Activated naive CD8-positive, alpha-beta T cell (primary cell): ENCODE results near the gene MRGPRF.

Experiments
- H3K27ac Mint-ChIP-seq: one replicate; pipeline ENCODE4 v1.8.0; 2021; ENCODE audit warnings: mixed read lengths
- H3K27me3 Mint-ChIP-seq: one replicate; pipeline ENCODE4 v1.8.0; 2021; ENCODE audit warnings: mixed read lengths
- H3K36me3 Mint-ChIP-seq: one replicate; pipeline ENCODE4 v1.8.0; 2021; ENCODE audit warnings: mixed read lengths
- H3K4me1 Mint-ChIP-seq: one replicate; pipeline ENCODE4 v1.8.0; 2021; ENCODE audit warnings: low read depth, mixed read lengths
- H3K4me3 Mint-ChIP-seq: one replicate; pipeline ENCODE4 v1.8.0; 2021; ENCODE audit warnings: mild to moderate bottlenecking, mixed read lengths
- H3K9me3 Mint-ChIP-seq: one replicate; pipeline ENCODE4 v1.8.0; 2021; ENCODE audit warnings: low read depth, mixed read lengths

MRGPRF gene

DNA sequence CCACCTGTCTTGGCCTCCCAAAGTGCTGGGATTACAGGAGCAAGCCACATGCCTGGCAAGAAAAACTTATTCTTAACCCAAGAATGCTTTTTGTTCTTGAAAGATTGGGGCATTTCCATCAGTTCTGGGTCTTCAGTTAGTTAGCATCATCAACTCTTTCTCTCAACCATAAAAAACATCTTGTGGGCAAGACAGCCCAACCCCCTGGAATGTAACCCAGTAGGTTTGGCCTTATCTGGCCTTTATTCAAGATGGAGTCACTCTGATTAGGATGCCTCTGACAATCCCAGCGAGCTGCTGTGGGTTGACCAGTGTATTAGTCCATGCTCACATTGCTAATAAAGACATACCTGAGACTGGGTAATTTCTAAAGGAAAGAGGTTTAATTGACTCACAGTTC lies 26.5 kb upstream of the MRGPRF start:
- no peaks in the 10 kb centered on the region for H3K9me3 Mint-ChIP-seq
- H3K4me3 Mint-ChIP-seq: no peak overlapping the region
- H3K27me3 Mint-ChIP-seq: peaks cover 2% of the 10 kb centered on the region
- peaks cover 11% of the 10 kb centered on the region for H3K4me1 Mint-ChIP-seq
- H3K27ac Mint-ChIP-seq: no peak overlapping the region
- H3K36me3 Mint-ChIP-seq: no peaks in the 10 kb centered on the region

DNA sequence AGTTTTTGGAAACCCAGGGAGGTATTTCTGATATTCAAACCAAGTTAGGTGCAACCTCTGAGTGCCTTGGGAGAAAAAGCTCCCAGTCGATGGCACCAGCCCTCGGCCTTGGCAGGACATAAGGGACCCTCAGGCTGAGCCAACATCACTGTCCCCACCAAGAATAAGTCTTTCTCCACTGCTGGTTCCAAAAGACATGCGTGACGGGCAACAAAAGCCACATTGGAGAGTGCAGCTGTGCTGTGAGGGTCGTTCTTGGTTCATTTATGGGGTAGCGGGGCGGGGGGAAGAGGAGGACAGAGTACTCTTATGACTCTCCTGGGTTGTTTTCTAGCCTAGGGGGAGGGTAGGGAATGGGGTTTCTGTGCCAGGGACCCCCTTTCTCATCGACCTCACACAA lies 24.5 kb upstream of the MRGPRF start:
- Mint-ChIP-seq H3K36me3 (no peaks in the 10 kb centered on the region), H3K4me3 (no peak overlapping the region), H3K27me3 (peaks cover 3% of the 10 kb centered on the region), H3K4me1 (peaks cover 11% of the 10 kb centered on the region), H3K27ac (no peak overlapping the region), H3K9me3 (no peaks in the 10 kb centered on the region)

DNA sequence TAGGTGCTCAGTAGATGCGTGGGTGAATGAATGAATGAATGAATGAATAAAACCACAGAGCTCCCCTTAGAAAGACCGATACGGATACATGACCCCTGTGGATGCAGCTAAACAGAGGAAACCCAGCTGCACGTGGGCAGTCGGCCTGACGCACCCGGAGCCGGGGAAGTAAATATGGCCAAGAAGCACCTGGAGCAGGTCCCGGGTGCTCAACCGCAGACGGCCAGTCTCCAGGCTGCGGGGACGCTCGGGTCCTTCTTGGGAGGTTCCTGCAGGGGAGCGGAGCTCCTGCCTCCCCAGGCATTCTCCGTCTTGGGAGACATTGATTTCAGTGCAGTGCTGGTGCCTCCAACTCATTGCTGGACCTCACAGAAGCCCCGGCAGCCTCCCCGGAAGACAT lies 24.0 kb upstream of the MRGPRF start:
- Mint-ChIP-seq H3K36me3 (no peaks in the 10 kb centered on the region), H3K27me3 (peaks cover 3% of the 10 kb centered on the region), H3K4me3 (no peak overlapping the region), H3K27ac (no peak overlapping the region), H3K4me1 (peaks cover 11% of the 10 kb centered on the region), H3K9me3 (no peaks in the 10 kb centered on the region)

DNA sequence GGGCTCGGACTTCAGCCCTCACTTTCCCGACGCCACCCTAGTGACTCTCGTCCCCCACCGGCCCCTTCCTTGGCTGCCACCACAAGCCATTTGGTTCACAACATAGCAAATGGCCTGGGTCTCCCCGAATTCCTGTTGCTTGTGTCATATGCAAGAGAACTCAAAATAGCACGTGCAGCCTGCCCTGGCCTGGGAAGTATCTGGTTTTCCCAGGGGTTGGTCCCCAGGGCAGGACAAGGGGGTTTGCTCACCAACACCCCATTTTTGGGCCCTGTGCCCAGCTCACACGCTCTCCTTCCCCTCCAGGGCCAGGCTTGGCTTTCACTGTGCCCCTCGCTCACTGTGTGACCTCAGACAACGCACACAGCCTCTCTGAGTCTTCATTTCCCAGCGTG lies 22.9 kb upstream of the MRGPRF start:
- peaks cover 8% of the 10 kb centered on the region for H3K4me1 Mint-ChIP-seq
- H3K36me3 Mint-ChIP-seq: no peaks in the 10 kb centered on the region
- H3K9me3 Mint-ChIP-seq: no peaks in the 10 kb centered on the region
- H3K4me3 Mint-ChIP-seq: no peak overlapping the region
- peaks cover 3% of the 10 kb centered on the region for H3K27me3 Mint-ChIP-seq
- no peak overlapping the region for H3K27ac Mint-ChIP-seq

DNA sequence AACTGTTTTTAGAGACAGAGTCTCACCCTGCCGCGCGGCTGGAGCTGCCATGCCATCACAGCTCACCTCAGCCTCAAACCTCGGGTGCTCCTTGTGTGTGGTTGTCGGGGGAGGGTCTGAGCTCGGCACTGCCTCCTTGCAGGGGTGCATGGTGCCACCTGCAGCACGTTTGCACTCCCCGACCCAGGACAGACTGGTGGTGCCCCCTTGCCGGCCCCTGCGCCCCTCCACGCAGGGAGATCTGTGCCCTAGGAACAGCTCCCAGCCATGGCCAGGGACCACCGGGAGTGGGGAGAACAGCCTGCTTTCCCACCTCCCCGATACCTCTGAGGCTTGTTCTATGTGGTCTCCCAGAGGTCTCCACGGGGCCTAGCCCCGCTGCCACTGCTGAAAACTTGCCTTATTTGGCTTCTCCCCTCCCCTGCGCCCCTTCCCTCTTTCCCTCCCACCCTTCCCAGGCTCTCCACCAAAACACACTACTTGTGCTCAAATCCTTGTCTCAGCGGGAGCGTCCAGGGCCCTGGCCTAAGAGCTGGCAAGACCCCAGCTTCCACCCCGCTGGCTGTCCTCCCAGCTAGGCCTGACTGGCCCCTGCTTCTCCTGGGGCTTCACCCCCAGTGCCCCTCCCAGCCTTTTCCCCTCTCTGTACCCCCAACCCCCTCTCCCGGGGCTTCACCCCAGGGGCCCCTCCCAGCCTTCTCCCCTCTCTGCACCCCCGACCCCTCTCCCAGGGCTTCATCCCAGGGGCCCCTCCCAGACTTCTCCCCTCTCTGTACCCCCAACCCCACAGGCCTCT lies 22.3 kb upstream of the MRGPRF start:
- H3K27ac Mint-ChIP-seq: no peak overlapping the region
- H3K4me1 Mint-ChIP-seq: peaks cover 2% of the 10 kb centered on the region
- H3K27me3 Mint-ChIP-seq: peaks cover 3% of the 10 kb centered on the region

DNA sequence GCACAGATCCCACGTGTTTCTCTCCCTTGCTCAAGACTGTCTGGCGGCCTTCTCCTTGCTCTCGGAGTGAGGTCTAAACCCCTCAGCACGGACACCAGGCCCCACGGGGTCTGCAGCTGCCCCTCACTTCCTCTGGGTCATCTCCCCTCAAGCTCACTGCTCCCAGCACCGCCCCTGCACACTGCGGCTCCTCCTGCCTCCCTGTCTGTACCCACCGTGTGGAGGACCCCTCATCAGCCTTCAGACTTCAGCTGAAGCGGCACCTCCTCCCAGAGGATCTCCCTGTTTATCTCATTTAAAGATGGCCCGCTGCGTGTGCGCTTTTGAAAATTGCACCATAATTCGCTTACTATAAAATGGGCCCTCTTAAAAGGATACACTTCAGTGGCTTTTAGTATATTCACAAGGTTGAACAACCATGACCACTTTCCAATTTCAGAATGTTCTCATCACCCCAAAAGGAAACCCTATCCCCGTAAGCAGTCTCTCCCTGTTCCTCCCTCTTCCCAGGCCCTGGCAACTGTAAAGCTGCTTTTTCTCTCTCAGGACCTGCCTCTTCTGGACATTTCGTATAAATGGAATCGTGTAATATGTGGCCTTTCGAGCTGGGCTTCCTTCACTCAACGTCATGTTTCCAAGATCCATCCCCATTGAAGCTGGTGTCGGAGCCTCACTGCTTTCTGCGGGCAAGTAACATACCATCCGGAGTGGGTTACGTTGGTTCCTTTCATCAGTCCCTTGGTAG lies 21.2 kb upstream of the MRGPRF start:
- no peak overlapping the region for H3K27ac Mint-ChIP-seq
- no peaks in the 10 kb centered on the region for H3K36me3 Mint-ChIP-seq
- H3K4me1 Mint-ChIP-seq: no peaks in the 10 kb centered on the region
- H3K4me3 Mint-ChIP-seq: no peak overlapping the region
- peaks cover 3% of the 10 kb centered on the region for H3K27me3 Mint-ChIP-seq
- no peaks in the 10 kb centered on the region for H3K9me3 Mint-ChIP-seq

More for the DNA sequence above, 22.3 kb upstream of the MRGPRF start:
- no peak overlapping the region for H3K4me3 Mint-ChIP-seq
- no peaks in the 10 kb centered on the region for H3K36me3 Mint-ChIP-seq
- H3K9me3 Mint-ChIP-seq: no peaks in the 10 kb centered on the region

DNA sequence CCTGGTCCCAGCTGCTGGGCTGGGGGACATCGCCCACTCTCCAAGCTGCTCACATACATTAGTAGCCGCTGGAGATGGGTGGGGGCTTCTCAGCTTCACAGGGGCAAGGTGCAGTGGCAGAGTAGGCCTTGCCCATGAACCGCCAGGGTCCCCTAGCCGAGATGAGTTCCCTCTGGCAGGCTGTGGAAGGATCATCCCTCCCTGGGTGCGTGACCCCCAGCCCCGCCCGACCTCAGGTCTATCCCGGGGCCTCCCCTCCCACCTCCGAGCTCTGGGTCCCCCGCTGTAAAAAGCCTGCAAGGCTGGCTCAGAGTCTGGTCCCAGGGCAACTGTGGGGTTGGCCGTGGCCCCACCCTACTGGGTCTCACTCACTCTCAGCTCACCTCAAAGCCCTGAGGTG lies 20.4 kb upstream of the MRGPRF start:
- H3K27me3 Mint-ChIP-seq: peaks cover 3% of the 10 kb centered on the region
- no peak overlapping the region for H3K4me3 Mint-ChIP-seq
- H3K36me3 Mint-ChIP-seq: no peaks in the 10 kb centered on the region
- H3K27ac Mint-ChIP-seq: no peak overlapping the region
- H3K4me1 Mint-ChIP-seq: no peaks in the 10 kb centered on the region
- no peaks in the 10 kb centered on the region for H3K9me3 Mint-ChIP-seq

DNA sequence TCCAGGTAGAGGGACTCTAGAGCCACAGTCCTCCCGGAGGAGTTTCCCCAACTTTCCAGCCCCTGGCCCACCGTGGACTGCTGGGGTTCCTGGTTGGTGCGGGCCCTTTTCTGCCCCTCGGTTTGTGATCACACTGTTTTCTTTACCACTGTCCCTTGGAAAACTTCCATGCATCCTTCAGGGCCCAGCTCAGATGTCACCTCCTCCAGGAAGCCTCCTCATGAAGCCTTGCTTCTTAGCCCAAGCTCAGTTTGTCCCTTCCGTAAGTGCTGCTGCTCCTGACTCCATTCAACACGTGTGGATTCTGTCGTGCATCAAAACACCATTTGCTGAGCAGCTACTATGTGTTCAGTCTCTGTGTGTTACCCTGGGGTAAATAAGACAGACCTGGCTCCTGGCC lies 19.8 kb upstream of the MRGPRF start:
- no peak overlapping the region for H3K4me3 Mint-ChIP-seq

DNA sequence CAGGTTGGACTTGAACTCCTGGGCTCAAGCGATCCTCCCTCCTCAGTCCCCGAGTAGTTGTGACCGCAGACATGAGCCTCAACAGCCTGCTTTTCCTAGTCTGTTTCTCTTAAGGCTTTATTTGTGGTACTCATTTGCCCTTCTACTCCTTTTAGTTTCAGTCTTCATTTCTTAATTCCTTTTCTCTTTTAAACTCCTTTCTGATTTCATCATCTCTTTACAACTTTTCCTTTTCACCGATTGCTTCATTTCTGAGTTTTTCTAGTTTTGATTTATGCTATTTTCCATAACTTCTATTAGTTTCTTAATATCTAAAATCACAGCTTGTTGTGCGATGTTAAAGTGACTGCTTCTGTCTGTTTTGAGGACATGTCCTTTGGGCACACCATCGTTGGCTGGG lies 17.3 kb upstream of the MRGPRF start:
- Mint-ChIP-seq H3K4me1 (no peaks in the 10 kb centered on the region), H3K9me3 (no peaks in the 10 kb centered on the region), H3K27me3 (peaks cover 3% of the 10 kb centered on the region), H3K36me3 (no peaks in the 10 kb centered on the region), H3K4me3 (no peak overlapping the region), H3K27ac (no peak overlapping the region)

More for the DNA sequence above, 19.8 kb upstream of the MRGPRF start:
- H3K27ac Mint-ChIP-seq: no peak overlapping the region
- no peaks in the 10 kb centered on the region for H3K9me3 Mint-ChIP-seq
- no peaks in the 10 kb centered on the region for H3K36me3 Mint-ChIP-seq
- H3K27me3 Mint-ChIP-seq: peaks cover 3% of the 10 kb centered on the region
- H3K4me1 Mint-ChIP-seq: no peaks in the 10 kb centered on the region

DNA sequence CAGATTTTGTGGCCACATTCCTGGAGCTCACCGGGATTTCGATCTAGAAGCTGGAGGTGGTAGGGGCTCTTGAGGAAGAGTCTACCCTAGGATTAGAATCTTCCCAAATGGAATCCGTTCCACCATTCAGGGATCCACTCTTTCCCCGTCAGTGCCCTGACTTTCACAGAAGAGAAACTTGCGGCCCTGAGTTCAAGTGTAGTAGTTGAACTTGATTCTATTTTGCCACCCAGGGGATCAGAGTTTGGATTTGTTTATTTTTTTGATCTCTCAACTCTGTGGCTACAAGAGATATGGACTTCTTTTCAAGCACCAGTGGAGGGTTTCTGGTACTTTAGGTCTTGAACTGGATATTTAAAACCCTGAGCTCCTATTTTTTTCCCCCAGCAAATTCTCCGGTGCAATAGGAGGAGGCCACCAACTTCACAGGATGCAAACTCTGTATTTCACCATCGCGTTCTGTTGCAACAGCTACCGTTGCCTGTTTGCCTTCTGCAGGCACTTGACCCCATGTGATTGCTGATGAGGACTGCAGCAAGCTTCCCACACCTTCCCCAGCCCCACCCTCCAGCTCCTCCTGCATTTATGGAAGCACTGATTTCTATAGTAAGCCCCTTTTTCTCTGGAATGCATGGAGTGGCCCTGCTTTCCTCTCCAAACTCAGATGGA lies 14.8 kb upstream of the MRGPRF start:
- H3K27ac Mint-ChIP-seq: no peak overlapping the region
- H3K4me1 Mint-ChIP-seq: no peaks in the 10 kb centered on the region
- H3K4me3 Mint-ChIP-seq: no peak overlapping the region
- no peaks in the 10 kb centered on the region for H3K27me3 Mint-ChIP-seq
- no peaks in the 10 kb centered on the region for H3K36me3 Mint-ChIP-seq
- no peaks in the 10 kb centered on the region for H3K9me3 Mint-ChIP-seq

DNA sequence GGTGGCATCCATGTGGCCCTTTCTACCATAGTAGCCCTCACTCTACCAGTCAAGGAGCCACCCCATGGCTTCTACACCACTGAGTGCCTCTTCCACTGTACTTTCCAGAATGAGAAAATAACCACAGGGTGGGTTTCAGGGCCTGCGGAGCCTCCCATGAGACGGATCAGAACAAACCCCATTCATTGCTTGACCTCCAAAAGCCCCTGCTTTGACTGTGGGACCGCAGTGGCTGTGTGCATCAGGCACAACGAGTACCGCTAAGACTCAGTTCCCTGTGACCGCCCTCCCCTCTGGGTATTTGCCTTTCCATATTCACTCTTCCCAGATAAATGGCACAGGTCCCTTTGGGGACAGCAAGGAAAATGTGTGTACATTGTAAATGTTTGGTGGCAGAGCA lies 11.5 kb upstream of the MRGPRF start:
- H3K4me3 Mint-ChIP-seq: no peak overlapping the region
- H3K4me1 Mint-ChIP-seq: no peaks in the 10 kb centered on the region
- H3K27me3 Mint-ChIP-seq: no peaks in the 10 kb centered on the region
- H3K9me3 Mint-ChIP-seq: no peaks in the 10 kb centered on the region
- H3K36me3 Mint-ChIP-seq: no peaks in the 10 kb centered on the region
- H3K27ac Mint-ChIP-seq: no peak overlapping the region

DNA sequence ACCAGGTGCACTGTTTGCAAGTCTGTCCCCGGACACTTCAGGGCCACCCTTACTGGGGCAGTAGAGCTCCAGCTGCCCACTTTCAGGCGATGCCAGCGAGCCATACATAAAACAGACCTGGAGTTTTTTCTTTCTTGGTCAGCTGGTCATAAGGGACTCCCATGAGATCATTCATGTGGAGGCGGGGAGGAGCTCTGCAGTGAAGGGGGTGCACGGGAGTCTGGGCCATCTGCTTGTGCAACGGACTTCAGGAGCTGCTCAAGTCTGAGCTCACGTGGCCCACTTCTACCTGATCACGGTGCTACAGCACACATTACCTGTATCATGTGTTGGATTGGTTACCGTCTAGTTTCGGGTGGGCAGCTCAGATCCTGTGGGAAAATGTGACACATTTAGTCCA lies 9.2 kb upstream of the MRGPRF start:
- H3K4me3 Mint-ChIP-seq: no peak overlapping the region
- H3K36me3 Mint-ChIP-seq: no peaks in the 10 kb centered on the region
- H3K27me3 Mint-ChIP-seq: no peaks in the 10 kb centered on the region

DNA sequence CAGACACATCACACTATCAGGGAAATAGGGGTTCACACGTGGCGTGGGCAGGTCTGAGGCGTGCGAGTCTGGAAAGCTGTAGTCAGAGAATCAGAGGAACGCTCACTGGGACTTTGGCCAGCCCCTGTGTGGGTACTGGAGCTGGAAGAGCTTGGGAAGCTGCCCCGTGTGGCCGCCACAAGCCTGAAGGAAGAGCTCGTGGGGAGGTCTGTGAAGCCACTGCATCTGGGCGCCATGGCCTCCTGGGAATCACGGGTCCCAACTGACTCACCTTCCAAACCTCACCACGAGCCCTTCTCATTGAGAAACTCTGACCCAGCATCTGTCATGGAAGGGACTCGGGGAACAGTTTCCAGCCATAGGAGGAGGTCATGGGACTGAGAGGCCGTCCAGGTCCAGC lies 5.9 kb upstream of the MRGPRF start:
- Mint-ChIP-seq H3K36me3 (no peaks in the 10 kb centered on the region), H3K4me3 (no peak overlapping the region), H3K4me1 (no peaks in the 10 kb centered on the region), H3K27me3 (no peaks in the 10 kb centered on the region), H3K9me3 (no peaks in the 10 kb centered on the region), H3K27ac (no peak overlapping the region)

More for the DNA sequence above, 9.2 kb upstream of the MRGPRF start:
- H3K4me1 Mint-ChIP-seq: no peaks in the 10 kb centered on the region
- H3K27ac Mint-ChIP-seq: no peak overlapping the region
- no peaks in the 10 kb centered on the region for H3K9me3 Mint-ChIP-seq

DNA sequence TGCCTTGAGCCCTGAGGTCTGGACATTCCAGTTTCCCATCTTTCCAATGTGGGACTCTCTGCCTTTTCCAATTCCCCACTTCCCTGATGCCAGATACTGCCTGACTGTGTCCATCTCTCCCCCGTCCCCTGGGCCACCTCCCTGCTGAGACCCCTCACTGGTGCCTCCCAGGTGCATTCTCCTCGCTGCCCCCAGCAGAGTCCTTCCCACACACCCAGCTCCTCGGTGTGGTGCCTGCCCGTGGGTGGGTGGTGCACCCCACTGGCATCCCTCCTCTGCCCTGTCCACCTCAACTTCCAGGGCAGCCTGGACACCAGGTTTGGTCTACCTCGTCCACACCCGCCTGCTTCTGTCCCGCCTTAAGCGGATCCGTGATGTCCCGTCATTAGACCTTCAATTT lies 4.9 kb upstream of the MRGPRF start:
- no peak overlapping the region for H3K27ac Mint-ChIP-seq
- no peak overlapping the region for H3K4me3 Mint-ChIP-seq
- peaks cover 2% of the 10 kb centered on the region for H3K27me3 Mint-ChIP-seq
- no peaks in the 10 kb centered on the region for H3K9me3 Mint-ChIP-seq
- peaks cover 2% of the 10 kb centered on the region for H3K4me1 Mint-ChIP-seq
- H3K36me3 Mint-ChIP-seq: no peaks in the 10 kb centered on the region

DNA sequence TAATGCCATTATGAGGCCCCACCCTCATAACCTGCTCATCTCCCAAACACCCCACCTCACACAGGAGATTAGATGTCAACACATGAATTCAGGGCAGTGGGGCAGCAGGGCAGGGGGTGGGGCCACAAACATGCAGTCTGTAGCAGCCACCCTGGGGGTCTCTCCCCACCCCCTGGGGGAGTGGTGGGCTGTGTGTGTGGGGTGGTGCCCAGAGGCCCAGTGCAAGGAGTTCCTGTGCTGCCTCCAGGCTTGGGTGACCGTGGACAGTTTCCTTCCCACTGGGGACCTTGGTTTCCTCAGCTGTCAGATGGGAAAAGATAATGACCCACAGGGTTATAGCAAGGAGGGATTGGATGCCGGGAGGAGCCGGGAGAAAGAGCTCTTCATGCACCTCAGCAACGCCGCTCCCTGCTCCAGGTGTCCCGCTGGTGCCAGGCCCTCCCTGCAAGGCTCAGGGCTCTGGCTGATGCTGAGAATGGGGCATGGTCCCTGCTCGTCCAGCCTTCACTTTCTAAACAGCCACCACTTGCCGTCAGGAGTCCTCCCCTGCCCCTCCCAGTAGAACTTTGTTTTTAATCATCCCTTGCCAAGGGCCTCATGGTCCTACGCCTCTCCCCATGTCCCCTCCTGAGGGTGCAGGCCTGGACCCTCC lies 2.0 kb upstream of the MRGPRF start:
- Mint-ChIP-seq H3K4me1 (peaks cover 9% of the 10 kb centered on the region), H3K27me3 (peaks cover 11% of the 10 kb centered on the region), H3K36me3 (no peaks in the 10 kb centered on the region), H3K27ac (no peak overlapping the region), H3K4me3 (no peak overlapping the region), H3K9me3 (no peaks in the 10 kb centered on the region)
